Adrenal gland (tissue), 5 donors: ENCODE measurements around the gene CHAC1.

Source experiments
- POLR2A ChIP-seq, 2 donors: fragments of 450-650 bp; IDR thresholded peaks; one replicate each; pipeline ENCODE4 v1.6.1; 2017; ENCODE audit warnings: antibody characterized with exemption in 2 of 2, mild to moderate bottlenecking in 2 of 2, moderate library complexity in 1 of 2
- TF ChIP-seq, protein P1 (sequence below), 6 experiments: fragments of 450-650 bp in 4 of 6; fragments of 200-600 bp in 2 of 6; sonication (generic) in 1 of 6; IDR thresholded peaks; 1 replicate in 5 of 6; 2 replicates in 1 of 6; pipeline versions ENCODE4 v1.5.1 to v1.8.0; 2016 to 2021; ENCODE audit warnings: antibody characterized with exemption in 6 of 6, mild to moderate bottlenecking in 2 of 6, moderate library complexity in 1 of 6
- donor health status: DM: no; HTN: no; CAD: no.

DNA sequence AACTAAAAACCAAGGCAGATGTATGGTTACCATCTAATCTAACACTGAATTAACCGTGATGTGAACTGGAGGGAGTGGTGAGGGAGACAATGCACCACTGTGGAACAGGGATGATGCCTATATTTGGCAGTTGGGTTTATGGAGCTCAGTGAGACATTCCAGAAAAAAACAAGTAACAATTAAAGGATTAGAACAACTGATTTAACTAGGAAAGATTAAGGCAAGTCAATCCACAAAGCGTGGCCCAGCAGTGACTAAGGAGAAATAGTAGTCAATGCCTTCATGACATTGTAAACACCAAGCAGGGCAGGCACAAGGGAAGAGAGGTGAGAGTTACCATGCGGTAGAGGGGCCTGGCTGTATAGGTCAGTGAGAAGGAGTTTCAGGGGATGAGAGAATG is 38.1 kb downstream of the CHAC1 start:
- TF ChIP-seq POLR2A (IDR thresholded peaks at IDR 0.05) = no peak
- TF ChIP-seq, protein P1, sequence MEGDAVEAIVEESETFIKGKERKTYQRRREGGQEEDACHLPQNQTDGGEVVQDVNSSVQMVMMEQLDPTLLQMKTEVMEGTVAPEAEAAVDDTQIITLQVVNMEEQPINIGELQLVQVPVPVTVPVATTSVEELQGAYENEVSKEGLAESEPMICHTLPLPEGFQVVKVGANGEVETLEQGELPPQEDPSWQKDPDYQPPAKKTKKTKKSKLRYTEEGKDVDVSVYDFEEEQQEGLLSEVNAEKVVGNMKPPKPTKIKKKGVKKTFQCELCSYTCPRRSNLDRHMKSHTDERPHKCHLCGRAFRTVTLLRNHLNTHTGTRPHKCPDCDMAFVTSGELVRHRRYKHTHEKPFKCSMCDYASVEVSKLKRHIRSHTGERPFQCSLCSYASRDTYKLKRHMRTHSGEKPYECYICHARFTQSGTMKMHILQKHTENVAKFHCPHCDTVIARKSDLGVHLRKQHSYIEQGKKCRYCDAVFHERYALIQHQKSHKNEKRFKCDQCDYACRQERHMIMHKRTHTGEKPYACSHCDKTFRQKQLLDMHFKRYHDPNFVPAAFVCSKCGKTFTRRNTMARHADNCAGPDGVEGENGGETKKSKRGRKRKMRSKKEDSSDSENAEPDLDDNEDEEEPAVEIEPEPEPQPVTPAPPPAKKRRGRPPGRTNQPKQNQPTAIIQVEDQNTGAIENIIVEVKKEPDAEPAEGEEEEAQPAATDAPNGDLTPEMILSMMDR (IDR thresholded peaks at IDR 0.05) = no peak
